Midbrain (tissue), 1 donor: ENCODE results near the gene CXCL14.

Source experiments
- DNase-seq: peaks from one replicate; lab custom pipeline; 2025; lab: John Stamatoyannopoulos, UW

Gene CXCL14

GRCh38 chr5:135578685-135579341 is at the start of gene CXCL14:
Gene CXCL14, minus strand, starts transcription at chr5:135578991. Its CDS starts 213 bp downstream, at chr5:135578778.
- DNase-seq: no peak

- no peak for DNase-seq
These were observed 47.8 kb upstream of the CXCL14 start for GRCh38 chr5:135626636-135627035.

GRCh38 chr5:135625961-135626360 is 47.2 kb upstream of the CXCL14 start:
- no peak for DNase-seq

- DNase-seq: no peak
These were observed 46.7 kb upstream of the CXCL14 start for GRCh38 chr5:135625486-135625885.

GRCh38 chr5:135625061-135625460 is 46.3 kb upstream of the CXCL14 start:
- no peak for DNase-seq

GRCh38 chr5:135623186-135623715 is 44.5 kb upstream of the CXCL14 start:
- DNase-seq: no peak

GRCh38 chr5:135615581-135616260 is 36.9 kb upstream of the CXCL14 start:
- DNase-seq: no peak

- DNase-seq: no peak
These were observed 36.4 kb upstream of the CXCL14 start for GRCh38 chr5:135615171-135615570.

- DNase-seq: no peak
These were observed 31.2 kb upstream of the CXCL14 start for GRCh38 chr5:135609981-135610380.

- DNase-seq: no peak
These were observed 30.1 kb upstream of the CXCL14 start for GRCh38 chr5:135608761-135609443.

- DNase-seq: no peak
These were observed 29.6 kb upstream of the CXCL14 start for GRCh38 chr5:135608361-135608760.

GRCh38 chr5:135606431-135606830 is 27.6 kb upstream of the CXCL14 start:
- DNase-seq: no peak

- no peak for DNase-seq
These were observed 26.4 kb upstream of the CXCL14 start for GRCh38 chr5:135605221-135605620.

GRCh38 chr5:135604056-135604455 is 25.3 kb upstream of the CXCL14 start:
- DNase-seq: no peak

GRCh38 chr5:135602882-135603721 is 24.3 kb upstream of the CXCL14 start:
- DNase-seq: no peak

GRCh38 chr5:135601466-135601865 is 22.7 kb upstream of the CXCL14 start:
- no peak for DNase-seq

- no peak for DNase-seq
These were observed 22.2 kb upstream of the CXCL14 start for GRCh38 chr5:135600971-135601381.

- DNase-seq: no peak
These were observed 21.4 kb upstream of the CXCL14 start for GRCh38 chr5:135600152-135600570.

GRCh38 chr5:135599421-135600151 is 20.8 kb upstream of the CXCL14 start:
- no peak for DNase-seq

- DNase-seq: no peak
These were observed 20.1 kb upstream of the CXCL14 start for GRCh38 chr5:135598691-135599395.

GRCh38 chr5:135596788-135597187 is 18.0 kb upstream of the CXCL14 start:
- DNase-seq: no peak
